ACHN (cell line): ENCODE measurements around the gene NCKIPSD.

Experiments used
- DNase-seq: peaks from one replicate; pipeline ENCODE4 v3.0.0-alpha.2; 2015
- in situ Hi-C: cut with HindIII; loops from 2 replicates; pipeline ENCODE4 v1.10.0; 2017; ENCODE audit warnings: low sequenced_read_pairs, low pct_ligation_motif_present, low pct_unique_long_range_greater_than_20kb

Gene NCKIPSD

DNA sequence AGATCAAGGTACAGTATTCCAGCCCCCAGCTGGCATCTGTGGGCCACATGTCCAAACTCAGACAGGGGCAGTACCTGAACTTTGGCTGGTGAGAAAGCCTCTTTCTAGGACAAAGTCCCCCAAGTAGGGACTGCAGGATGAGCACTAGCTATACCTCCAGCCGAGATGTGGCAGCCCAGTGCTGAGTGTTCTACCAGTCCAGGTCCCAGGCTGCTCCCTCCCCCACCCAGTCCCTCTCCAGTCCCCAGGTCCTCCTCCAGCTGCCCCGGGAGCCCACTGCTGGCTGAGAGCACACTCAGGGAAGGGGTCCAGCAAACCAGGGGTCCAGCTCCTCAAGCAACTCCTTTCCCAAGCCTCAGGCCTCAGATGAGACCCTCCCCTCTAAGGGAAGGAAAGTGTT is 52.0 kb downstream of the NCKIPSD start:
- in situ Hi-C loops, result no loop called here

DNA sequence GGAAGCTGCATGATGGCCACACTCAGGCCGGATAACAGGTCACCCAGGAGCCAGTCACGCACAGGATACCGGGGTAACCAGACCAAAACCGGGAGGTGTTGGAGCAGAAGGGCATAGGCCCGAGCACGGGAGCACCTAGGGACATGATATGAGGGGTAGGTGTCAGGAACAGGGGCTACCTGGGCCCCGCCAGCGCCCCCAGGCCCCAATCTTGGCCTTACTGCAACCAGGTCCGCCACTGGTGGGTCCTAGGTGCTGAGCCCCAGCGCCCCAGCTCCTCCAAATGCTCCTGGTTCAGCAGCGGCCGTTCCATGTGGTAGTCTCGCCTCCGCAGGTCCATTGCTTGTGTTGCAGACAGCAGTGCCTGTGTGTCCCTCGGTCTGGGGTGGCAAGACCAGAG is 52.5 kb downstream of the NCKIPSD start:
- in situ Hi-C loops, result no loop called here
- no peak for DNase-seq

More for the DNA sequence above, 52.0 kb downstream of the NCKIPSD start:
- DNase-seq, result no peak

DNA sequence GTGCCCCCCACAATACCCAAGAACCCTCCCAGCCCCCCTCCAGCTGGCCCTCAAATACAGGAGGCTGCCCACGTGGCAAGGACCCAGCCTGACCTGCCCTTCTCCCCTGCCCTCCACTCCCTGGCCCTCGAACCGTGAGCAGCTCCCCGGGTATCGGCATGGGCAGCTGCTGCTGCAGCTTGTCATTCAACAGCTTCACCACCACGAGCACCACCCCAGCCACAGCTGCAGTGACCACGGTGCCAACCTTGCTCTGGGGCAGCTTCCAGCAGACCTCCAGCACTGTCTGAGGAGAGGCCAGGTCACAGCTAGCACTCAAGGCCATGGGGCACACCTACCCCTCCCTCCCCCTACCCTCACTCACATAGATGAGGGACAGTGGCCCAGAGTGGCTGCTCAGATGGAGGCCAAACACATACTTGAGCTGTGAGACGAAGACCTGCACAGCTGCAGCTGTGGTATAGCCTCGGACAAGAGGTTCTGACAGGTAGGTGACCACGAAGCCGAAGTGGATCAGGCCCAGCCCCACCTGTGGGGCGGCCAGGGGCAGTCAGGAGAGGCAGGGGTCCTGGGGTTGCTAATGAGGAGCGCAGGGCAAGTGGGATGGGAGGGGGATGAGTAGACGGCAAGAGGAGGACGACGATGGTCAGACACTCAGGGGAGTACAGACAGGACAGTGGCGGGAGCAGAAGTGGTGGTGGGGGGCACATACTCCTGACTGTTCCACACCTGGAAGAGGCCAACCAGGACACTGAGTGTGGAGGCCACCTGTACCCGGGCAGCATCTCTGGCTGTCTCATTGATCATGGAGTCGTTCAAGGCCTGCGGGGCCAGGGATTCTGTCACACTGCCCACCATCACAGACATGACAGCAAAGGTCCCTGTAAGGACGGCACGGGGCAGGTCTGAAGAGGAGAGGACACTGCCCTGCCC is 53.9 kb downstream of the NCKIPSD start:
- no peak for DNase-seq
- in situ Hi-C loops, result no loop called here

- in situ Hi-C loops, result no loop called here
- no peak for DNase-seq
Measured at GRCh38 chr3:48630833-48631232, 54.9 kb downstream of the NCKIPSD start.

- no peak for DNase-seq
- in situ Hi-C loops, result no loop called here
Measured at GRCh38 chr3:48630407-48630806, 55.3 kb downstream of the NCKIPSD start.

GRCh38 chr3:48629894-48630293 is 55.8 kb downstream of the NCKIPSD start:
- no peak for DNase-seq
- in situ Hi-C loops, result no loop called here

DNA sequence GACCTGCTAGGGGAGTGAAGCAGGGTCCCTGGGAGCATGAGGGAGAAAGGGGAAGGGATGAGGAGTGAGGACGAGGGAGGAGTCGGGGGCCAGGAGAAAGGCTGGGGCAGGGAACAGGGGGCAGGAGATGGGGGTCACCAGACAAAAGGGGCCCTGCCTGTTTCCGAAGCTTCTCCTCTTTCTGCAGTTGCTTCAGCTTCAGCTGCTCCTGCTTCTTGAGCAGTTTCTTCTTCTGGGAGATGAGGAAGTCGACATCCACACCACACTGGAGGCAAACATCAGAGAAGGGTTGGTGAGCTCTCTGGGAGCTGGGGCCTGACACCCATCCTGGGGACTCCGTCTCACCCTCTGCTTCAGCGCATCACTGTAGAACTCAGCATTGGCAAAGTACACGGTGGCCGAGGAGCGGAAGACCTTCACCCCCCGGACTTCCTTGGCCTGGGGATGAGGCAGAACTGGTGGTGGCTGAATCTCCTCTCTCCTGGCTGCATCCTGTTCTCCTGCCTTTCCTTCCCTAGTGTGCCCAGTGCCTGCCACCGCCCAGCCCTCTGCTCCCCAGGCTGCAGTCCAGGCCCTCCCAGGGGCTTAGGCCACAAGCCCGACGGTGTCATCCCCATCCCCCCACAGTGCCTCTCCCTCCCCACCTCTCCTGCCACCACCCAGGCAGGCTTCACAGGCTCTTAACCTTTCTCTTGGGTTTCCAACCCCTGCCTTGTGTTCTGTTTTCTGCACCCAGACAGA is 57.3 kb downstream of the NCKIPSD start:
- no peak for DNase-seq
- in situ Hi-C loops, result no loop called here

- no peak for DNase-seq
- in situ Hi-C loops, result no loop called here
Measured at GRCh38 chr3:48625600-48625999, 60.1 kb downstream of the NCKIPSD start.

DNA sequence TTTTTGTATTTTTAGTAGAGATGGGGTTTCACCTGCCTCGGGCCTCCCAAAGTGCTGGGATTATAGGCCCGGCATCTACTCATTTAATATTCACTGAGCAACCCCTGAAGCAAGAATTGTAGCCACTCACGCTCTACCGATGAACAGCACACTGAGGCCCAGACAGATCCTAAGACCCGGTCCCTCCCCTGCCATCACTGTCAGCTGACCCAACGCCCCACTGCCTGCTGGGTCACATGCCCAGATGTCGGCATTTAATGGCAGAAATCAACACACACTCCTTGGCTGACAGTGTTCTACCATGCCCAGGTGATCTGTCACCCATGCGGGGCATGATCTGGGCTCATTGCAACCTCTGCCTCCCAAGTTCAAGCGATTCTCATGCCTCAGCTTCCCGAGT is 60.9 kb downstream of the NCKIPSD start:
- DNase-seq, result no peak
- in situ Hi-C loops, result no loop called here

- no peak for DNase-seq
- in situ Hi-C loops, result no loop called here
Measured at GRCh38 chr3:48623851-48624547, 61.7 kb downstream of the NCKIPSD start.
